Body of pancreas (tissue), 4 donors: ENCODE results near the gene DOCK2. TPM values are rescaled to one million over a fixed set of nuclear protein-coding genes. Genes with fewer than 3 reads are reported as not detected.

Experiments
- ATAC-seq: fragments of 150-250 bp; one replicate; pipeline ENCODE4 v1.9.1; 2016
- DNase-seq, 4 donors: peaks; one replicate each; pipeline ENCODE4 v3.0.0-alpha.2; 2019
- H3K27ac ChIP-seq, 4 donors: fragments of 200-600 bp; sonication (generic); 1 replicate in 3 of 4; 2 replicates in 1 of 4; pipeline versions ENCODE4 v1.5.1 to v1.6.1; 2016 to 2019; ENCODE audit warnings: mild to moderate bottlenecking in 1 of 4, mixed read lengths in 1 of 4, moderate library complexity in 1 of 4
- H3K27me3 ChIP-seq, 2 donors: fragments of 200-600 bp; sonication (generic); one replicate each; pipeline ENCODE4 v1.6.0; 2016; ENCODE audit warnings: mild to moderate bottlenecking in 1 of 2
- H3K36me3 ChIP-seq, 2 donors: fragments of 200-600 bp; sonication (generic); replicated peaks in 1 of 2; 2 replicates each; pipeline ENCODE4 v1.5.1; 2016; ENCODE audit warnings: low read depth in 2 of 2; ENCODE audit not compliant: insufficient read depth in 1 of 2
- H3K4me1 ChIP-seq: fragments of 200-600 bp; sonication (generic); one replicate; pipeline ENCODE4 v1.6.0; 2016
- H3K4me3 ChIP-seq, 2 donors: fragments of 200-600 bp; sonication (generic); 1 replicate in 1 of 2; 2 replicates in 1 of 2; pipeline ENCODE4 v1.5.1; 2016 to 2019
- H3K9me3 ChIP-seq, 3 donors: fragments of 200-600 bp; sonication (generic); 1 replicate in 2 of 3; 2 replicates in 1 of 3; pipeline ENCODE4 v1.5.1; 2016
- CTCF ChIP-seq, 7 experiments: fragments of 450-650 bp in 4 of 7; fragments of 200-600 bp in 3 of 7; sonication (generic) in 3 of 7; IDR thresholded peaks; one replicate each; pipeline ENCODE4 v1.5.1; 2016 to 2019; ENCODE audit warnings: antibody characterized with exemption in 7 of 7
- POLR2A ChIP-seq, 3 donors: fragments of 450-650 bp; IDR thresholded peaks; one replicate each; pipeline ENCODE4 v1.6.1; 2016; ENCODE audit warnings: antibody characterized with exemption in 3 of 3, mild to moderate bottlenecking in 2 of 3
- WGBS, 2 donors: methylation state at CpG; one replicate each; pipeline ENCODE4 v1.1.5; 2017; 5-methylcytosine and 5-hydroxymethylcytosine counted together
- intact Hi-C: fragments of 100-400 bp; cut with DNase I; formaldehyde crosslinking; loops from one replicate; pipeline ENCODE4 v1.15.1; 2023
- total RNA-seq, 2 donors: library from RNA; depleted of rRNA; stranded (reverse); fragments of >200 nt; gene quantifications; one replicate each; pipeline ENCODE4 v1.1.0, GENCODE V29; 2016

DOCK2 gene
- total RNA-seq, 2 donors from 2014 or later = 3.1 to 7.6 TPM

DNA sequence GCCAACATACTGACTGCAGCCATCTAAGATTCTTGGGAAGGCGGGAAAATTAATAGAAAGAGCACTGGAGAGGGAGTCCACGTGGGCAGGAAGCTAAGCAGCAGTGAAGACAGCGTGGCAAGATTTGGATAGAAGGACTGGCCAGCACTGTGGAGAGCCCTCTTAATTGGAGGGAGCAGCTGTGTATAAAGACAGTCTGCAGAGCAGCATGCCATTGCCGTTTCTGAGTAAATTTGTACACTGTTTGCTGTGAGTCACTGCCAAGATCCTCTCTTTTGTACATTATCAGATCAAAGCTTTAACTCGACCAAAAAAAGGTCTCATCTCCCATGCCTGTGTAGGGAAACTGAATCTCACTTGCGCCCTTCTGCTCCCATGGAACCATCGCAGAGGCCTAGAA is 297.9 kb downstream of the DOCK2 start:
- TF ChIP-seq CTCF (IDR thresholded peaks at IDR 0.05) (no peak), POLR2A (IDR thresholded peaks at IDR 0.05) (no peak)
- no peak overlapping the region for H3K27ac ChIP-seq
- no peak for ATAC-seq
- no peak for DNase-seq
- no peak overlapping the region for H3K4me3 ChIP-seq
- H3K4me1 ChIP-seq = no peaks in the 10 kb centered on the region
- intact Hi-C loops = no loop called here
- 59 to 62% methylated on average over 7 of the region's 7 CpGs for WGBS, 2 donors
- H3K27me3 ChIP-seq = no peaks in the 10 kb centered on the region
- no peaks in the 10 kb centered on the region for H3K9me3 ChIP-seq
- no peaks in the 10 kb centered on the region for H3K36me3 ChIP-seq

DNA sequence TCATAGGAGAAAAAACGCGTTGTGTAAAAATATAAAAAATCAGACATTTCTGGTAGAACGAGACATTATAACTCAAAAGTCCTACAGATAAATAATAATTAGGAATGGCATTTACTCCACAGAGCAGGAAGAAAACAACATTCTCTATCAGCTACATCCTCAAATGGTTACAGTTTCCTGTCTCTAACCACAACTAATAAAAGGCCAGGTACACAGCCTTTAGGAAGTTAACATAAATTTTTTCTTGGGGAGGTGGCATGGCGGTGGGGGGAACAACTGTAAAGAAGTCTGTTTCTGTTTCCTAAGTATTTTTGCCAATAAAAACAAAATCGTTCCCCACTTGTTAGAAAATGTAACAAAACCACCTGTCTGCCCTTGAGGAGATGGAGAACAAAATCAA is 298.7 kb downstream of the DOCK2 start:
- Histone ChIP-seq H3K9me3 (no peaks in the 10 kb centered on the region), H3K4me3 (no peak overlapping the region), H3K27me3 (no peaks in the 10 kb centered on the region), H3K36me3 (no peaks in the 10 kb centered on the region), H3K4me1 (no peaks in the 10 kb centered on the region), H3K27ac (no peak overlapping the region)
- DNase-seq = no peak
- intact Hi-C loops = no loop called here
- 59 to 70% methylated on average over 5 of the region's 5 CpGs for WGBS, 2 donors
- no peak for TF ChIP-seq POLR2A (IDR thresholded peaks at IDR 0.05)
- no peak for ATAC-seq

DNA sequence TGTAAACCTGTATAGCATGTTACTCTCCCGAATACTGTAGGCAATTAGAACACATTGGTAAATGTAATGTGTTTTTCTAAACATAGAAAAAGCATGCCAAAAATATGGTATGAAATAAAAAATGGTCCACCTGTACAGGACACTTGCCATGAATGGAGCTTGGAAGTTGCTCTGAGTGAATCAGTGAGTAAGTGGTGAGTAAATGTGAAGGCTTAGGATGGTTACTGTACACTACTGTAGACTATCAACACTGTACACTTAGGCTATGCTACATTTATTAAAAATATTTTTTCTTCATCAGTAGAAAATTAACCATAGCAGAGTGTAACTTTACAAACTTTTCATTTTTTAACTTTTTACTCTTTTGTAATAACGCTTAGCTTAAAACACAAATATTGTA is 301.4 kb downstream of the DOCK2 start:
- ATAC-seq = no peak
- intact Hi-C loops = no loop called here
- Histone ChIP-seq H3K27ac (no peak overlapping the region), H3K4me1 (no peaks in the 10 kb centered on the region), H3K27me3 (no peaks in the 10 kb centered on the region), H3K9me3 (no peaks in the 10 kb centered on the region), H3K4me3 (no peak overlapping the region), H3K36me3 (no peaks in the 10 kb centered on the region)
- 76% methylated on average over 2 of the region's 2 CpGs for WGBS, 2 donors
- TF ChIP-seq CTCF (IDR thresholded peaks at IDR 0.05) = no peak
- DNase-seq = no peak

- Histone ChIP-seq H3K27me3 (no peaks in the 10 kb centered on the region), H3K36me3 (no peaks in the 10 kb centered on the region), H3K27ac (no peak overlapping the region), H3K9me3 (no peaks in the 10 kb centered on the region), H3K4me3 (no peak overlapping the region), H3K4me1 (no peaks in the 10 kb centered on the region)
- TF ChIP-seq CTCF (IDR thresholded peaks at IDR 0.05) (no peak), POLR2A (IDR thresholded peaks at IDR 0.05) (no peak)
- ATAC-seq (no peak), DNase-seq (no peak)
- intact Hi-C loops = no loop called here
- WGBS, 2 donors = 49 to 50% methylated on average over 2 of the region's 2 CpGs
Observed at GRCh38 chr5:169939731-169940130, 302.7 kb downstream of the DOCK2 start.

DNA sequence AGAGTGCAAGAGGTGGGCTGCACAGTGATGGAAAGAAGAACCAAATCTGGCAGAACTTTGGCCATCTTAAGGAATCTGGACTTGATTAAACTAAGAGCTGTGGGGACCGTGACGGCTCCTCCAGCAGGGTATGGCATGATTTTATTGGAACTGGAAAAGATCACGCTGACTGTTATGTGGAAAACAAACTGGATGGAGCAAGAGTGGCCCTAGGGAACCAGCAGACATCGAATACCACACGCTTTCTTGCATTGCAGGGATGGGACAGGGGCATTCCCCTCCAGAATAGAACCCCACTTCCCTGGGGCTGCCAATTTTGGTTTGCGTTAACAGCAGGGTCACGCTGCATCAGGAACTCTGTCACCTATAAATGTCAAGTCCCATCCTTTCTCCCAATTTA is 304.5 kb downstream of the DOCK2 start:
- H3K36me3 ChIP-seq = no peaks in the 10 kb centered on the region
- no peak for ATAC-seq
- TF ChIP-seq POLR2A (IDR thresholded peaks at IDR 0.05) (no peak), CTCF (IDR thresholded peaks at IDR 0.05) (no peak)

More for the DNA sequence above, 304.5 kb downstream of the DOCK2 start:
- H3K4me1 ChIP-seq = no peaks in the 10 kb centered on the region
- no peak for DNase-seq
- no peaks in the 10 kb centered on the region for H3K9me3 ChIP-seq
- H3K4me3 ChIP-seq = no peak overlapping the region
- no peak overlapping the region for H3K27ac ChIP-seq
- WGBS, 2 donors = 80 to 88% methylated on average over 7 of the region's 7 CpGs
- H3K27me3 ChIP-seq = no peaks in the 10 kb centered on the region
- intact Hi-C loops = no loop called here
